ENCODE data around the gene SFT2D1.
"Not testable (repeated sequence)": the region's sequence is repeated elsewhere in the genome, so short reads cannot be mapped to it uniquely, and the experiment has no call there.

The SFT2D1 gene

GRCh38 chr6:166342349-166343149 lies at the start of gene SFT2D1:
TSS of gene SFT2D1 (minus strand) at chr6:166342545. CDS start at chr6:166342481, 64 bp downstream.
- peak; percentile 34 for DNase-seq (ENCODE audit: low read depth)
- peak within 1 kb of the TSS; percentile 96 for H3K4me3 ChIP-seq (ENCODE audit: low read length)
- TF ChIP-seq CTCF (conservative IDR thresholded peaks at IDR 0.05; ENCODE audit: low read depth, low read length): no peak

GRCh38 chr6:166389119-166389518 lies 46.8 kb upstream of the SFT2D1 start:
- DNase-seq (ENCODE audit: low read depth): no peak
- H3K4me3 ChIP-seq (ENCODE audit: low read length): no peak overlapping the region
- no peak for TF ChIP-seq CTCF (conservative IDR thresholded peaks at IDR 0.05; ENCODE audit: low read depth, low read length)

- no peak for DNase-seq (ENCODE audit: low read depth)
- no peak overlapping the region for H3K4me3 ChIP-seq (ENCODE audit: low read length)
- no peak for TF ChIP-seq CTCF (conservative IDR thresholded peaks at IDR 0.05; ENCODE audit: low read depth, low read length)
Measured at GRCh38 chr6:166388290-166389004, 46.1 kb upstream of the SFT2D1 start.

GRCh38 chr6:166387642-166388289 lies 45.4 kb upstream of the SFT2D1 start:
- no peak for TF ChIP-seq CTCF (conservative IDR thresholded peaks at IDR 0.05; ENCODE audit: low read depth, low read length)

GRCh38 chr6:166387098-166387497 lies 44.8 kb upstream of the SFT2D1 start:
- not testable (repeated sequence) for H3K4me3 ChIP-seq (ENCODE audit: low read length); DNase-seq (ENCODE audit: low read depth)

More at GRCh38 chr6:166387642-166388289, 45.4 kb upstream of the SFT2D1 start:
- DNase-seq (ENCODE audit: low read depth): peak; percentile 18
- H3K4me3 ChIP-seq (ENCODE audit: low read length): no peak overlapping the region

GRCh38 chr6:166386111-166386510 lies 43.8 kb upstream of the SFT2D1 start:
- no peak overlapping the region for H3K4me3 ChIP-seq (ENCODE audit: low read length)
- no peak for TF ChIP-seq CTCF (conservative IDR thresholded peaks at IDR 0.05; ENCODE audit: low read depth, low read length)

GRCh38 chr6:166383802-166384363 lies 41.5 kb upstream of the SFT2D1 start:
- peak overlapping the region; percentile 68 for H3K4me3 ChIP-seq (ENCODE audit: low read length)
- DNase-seq (ENCODE audit: low read depth): not testable (repeated sequence)

More at GRCh38 chr6:166386111-166386510, 43.8 kb upstream of the SFT2D1 start:
- no peak for DNase-seq (ENCODE audit: low read depth)

Measured in retinal pigment epithelial cell (primary cell).